Endothelial cell of umbilical vein (primary cell): ENCODE results near the gene PIK3CB. TPM values are rescaled to one million over a fixed set of nuclear protein-coding genes. Genes with fewer than 3 reads are reported as not detected.

Experiments used
- BruUV-seq: library from RNA; stranded (reverse); fragments of 400-500 nt; replicated peaks from 2 replicates; lab custom pipeline; 2021; lab: Mats Ljungman, UMichigan
- CTCF ChIA-PET: fragments of 300-600, 350-600 bp; sonication (Branson Sonifier 250); formaldehyde crosslinking; loops from one replicate; lab custom pipeline; 2021; ENCODE audit warnings: antibody characterized with exemption, inconsistent platforms; lab: Charles Lee
- POLR2A ChIA-PET: fragments of 300-600, 350-600 bp; sonication (Branson Sonifier 250); formaldehyde crosslinking; loops from one replicate; lab custom pipeline; 2021; ENCODE audit warnings: antibody characterized with exemption, inconsistent platforms; lab: Charles Lee
- DNase-seq: peaks from one replicate; pipeline ENCODE4 v3.0.0-alpha.2; 2011; ENCODE audit warnings: low read depth, low spot score
- FAIRE-seq: peaks from 2 replicates; lab custom pipeline; 2011; peaks lifted over from hg19 to GRCh38; lab: Jason Lieb, UNC
- H2AFZ ChIP-seq: 2 replicates; pipeline ENCODE4 v1.6.0; 2012; ENCODE audit warnings: low read depth, low read length, control low read depth, inconsistent platforms
- H3K27ac ChIP-seq: 2 replicates; pipeline ENCODE4 v1.5.1; 2011; ENCODE audit warnings: low read depth, mild to moderate bottlenecking, control low read depth, low read length, moderate library complexity; ENCODE audit not compliant: insufficient read depth
- H3K27me3 ChIP-seq, 2 experiments: 2 replicates each; pipeline versions ENCODE4 v1.6.0 to v1.6.1; 2011; ENCODE audit warnings: low read length in 2 of 2, mixed read lengths in 1 of 2; ENCODE audit not compliant: control insufficient read depth in 2 of 2, insufficient read depth in 2 of 2
- H3K36me3 ChIP-seq, 2 experiments: 2 replicates in 1 of 2; 3 replicates in 1 of 2; pipeline ENCODE4 v1.5.1; 2011; ENCODE audit warnings: low read length in 2 of 2, mild to moderate bottlenecking in 1 of 2, moderate library complexity in 1 of 2; ENCODE audit not compliant: control insufficient read depth in 2 of 2, insufficient read depth in 2 of 2; ENCODE audit errors: extremely low read depth in 1 of 2
- H3K4me1 ChIP-seq: 3 replicates; pipeline ENCODE4 v1.5.1; 2011; ENCODE audit warnings: mild to moderate bottlenecking, low read length; ENCODE audit not compliant: control insufficient read depth, insufficient read depth; ENCODE audit errors: extremely low read depth
- H3K4me2 ChIP-seq: 2 replicates; pipeline ENCODE4 v1.6.1; 2011; ENCODE audit warnings: low read length, control low read depth, mixed read lengths; ENCODE audit not compliant: insufficient read depth
- H3K4me3 ChIP-seq, 3 experiments: fragments of 200-600 bp in 1 of 3; sonication (generic), shearing (Covaris generic) in 1 of 3; replicated peaks in 1 of 3; 2 replicates each; pipeline ENCODE4 v1.5.1; 2011 to 2016; ENCODE audit warnings: control low read depth in 3 of 3, low read length in 3 of 3, mild to moderate bottlenecking in 2 of 3, inconsistent platforms in 1 of 3, low read depth in 1 of 3, moderate library complexity in 1 of 3; ENCODE audit not compliant: insufficient read depth in 1 of 3
- H3K79me2 ChIP-seq: 2 replicates; pipeline ENCODE4 v1.6.0; 2012; ENCODE audit warnings: low read length, inconsistent platforms; ENCODE audit not compliant: control insufficient read depth, insufficient read depth
- H3K9ac ChIP-seq: replicated peaks from 2 replicates; pipeline ENCODE3; 2011; ENCODE audit warnings: low read length, control low read depth; ENCODE audit not compliant: insufficient read depth; ENCODE audit errors: extremely low read depth
- H3K9me1 ChIP-seq: replicated peaks from 3 replicates; pipeline ENCODE4 v1.6.0; 2011; ENCODE audit warnings: mild to moderate bottlenecking, low read length; ENCODE audit not compliant: control insufficient read depth, insufficient read depth; ENCODE audit errors: extremely low read depth
- H3K9me3 ChIP-seq: replicated peaks from 2 replicates; pipeline ENCODE4 v1.5.1; 2012; ENCODE audit warnings: low read length, inconsistent platforms; ENCODE audit not compliant: control insufficient read depth, insufficient read depth
- H4K20me1 ChIP-seq: replicated peaks from 2 replicates; pipeline ENCODE3; 2011; ENCODE audit warnings: mild to moderate bottlenecking, low read length; ENCODE audit not compliant: control insufficient read depth, insufficient read depth; ENCODE audit errors: extremely low read depth
- CTCF ChIP-seq, 2 donors: IDR thresholded peaks; 1 replicate in 1 of 2; 2 replicates in 1 of 2; pipeline ENCODE4 v1.5.1; 2011; ENCODE audit warnings: low read length in 2 of 2, mild to moderate bottlenecking in 2 of 2, moderate library complexity in 2 of 2, control low read depth in 1 of 2, inconsistent platforms in 1 of 2, low read depth in 1 of 2; ENCODE audit not compliant: insufficient read depth in 1 of 2; ENCODE audit errors: extremely low read depth in 1 of 2
- EZH2 ChIP-seq: IDR thresholded peaks from 2 replicates; pipeline ENCODE4 v1.6.1; 2012; ENCODE audit warnings: borderline replicate concordance, low read depth, mild to moderate bottlenecking, moderate library complexity, low read length, inconsistent platforms; ENCODE audit not compliant: severe bottlenecking
- FOS ChIP-seq: IDR thresholded peaks from 2 replicates; pipeline ENCODE4 v1.6.1; 2011; ENCODE audit warnings: mild to moderate bottlenecking, low read length, moderate library complexity, borderline replicate concordance; ENCODE audit not compliant: insufficient read depth
- GATA2 ChIP-seq: IDR thresholded peaks from 2 replicates; pipeline ENCODE4 v1.7.0; 2011; ENCODE audit warnings: low read depth, mild to moderate bottlenecking, moderate library complexity, mixed read lengths, low read length; ENCODE audit not compliant: insufficient read length, insufficient read depth
- JUN ChIP-seq: IDR thresholded peaks from 2 replicates; pipeline ENCODE4 v1.6.1; 2011; ENCODE audit warnings: borderline replicate concordance, low read depth; ENCODE audit not compliant: insufficient read length, insufficient read depth
- MAX ChIP-seq: IDR thresholded peaks from 2 replicates; pipeline ENCODE4 v1.6.1; 2011; ENCODE audit not compliant: insufficient read depth, insufficient read length
- MYC ChIP-seq: IDR thresholded peaks from one replicate; pipeline ENCODE4 v1.6.1; 2011; ENCODE audit warnings: mild to moderate bottlenecking, low read depth, low read length
- POLR2A ChIP-seq: IDR thresholded peaks from 2 replicates; pipeline ENCODE4 v1.6.1; 2012; ENCODE audit warnings: low read depth, mild to moderate bottlenecking, control low read depth, low read length
- POLR2AphosphoS5 ChIP-seq: IDR thresholded peaks from 2 replicates; pipeline ENCODE4 v1.6.1; 2012; ENCODE audit warnings: low read depth, mild to moderate bottlenecking, control low read depth, low read length, moderate library complexity; ENCODE audit not compliant: insufficient read depth
- dilution Hi-C: fragments of 300-500 bp; cut with MboI; formaldehyde crosslinking; loops from one replicate; pipeline ENCODE4 v1.15.0; 2019; ENCODE audit warnings: low sequenced_read_pairs; ENCODE audit not compliant: extremely low pct_ligation_motif_present
- intact Hi-C: fragments of 100-400 bp; cut with micrococcal nuclease; formaldehyde crosslinking; loops from one replicate; pipeline ENCODE4 v1.10.0; 2022
- polyA plus RNA-seq, 4 experiments: library from polyadenylated mRNA; depleted of rRNA in 3 of 4; stranded (reverse) in 3 of 4; unstranded in 1 of 4; fragments of >200 nt; gene quantifications; 2 replicates each; pipeline versions ENCODE4 v1.2.1 to v1.2.3, GENCODE V29; 2011 to 2012; ENCODE audit warnings: missing spikeins in 1 of 4
- total RNA-seq: library from RNA; stranded (reverse); gene quantifications from 2 replicates; pipeline ENCODE4 v1.2.3, GENCODE V29; 2021

The PIK3CB gene
- total and polyA plus RNA-seq, 2 donors (not counting 3 experiments of a cell fraction or from before 2014, with no cell fraction given) = 9.0 to 29.8 TPM

- dilution Hi-C loops (no loop called here), intact Hi-C loops (no loop called here)
- CTCF ChIA-PET = interaction anchor here (0.6 to 1.7 kb wide), 5 partner anchors 7 to 119 kb away, joined by 3 to 13 read pairs (median 3); no protein-coding TSS in a partner anchor
- TF ChIP-seq POLR2A = no peak
- TF ChIP-seq CTCF (IDR thresholded peaks at IDR 0.05; ENCODE audit: extremely low read depth in 1 of 2, insufficient read depth in 1 of 2, low read depth in 1 of 2, low read length in 2 of 2) = no peak
- no peak for TF ChIP-seq FOS
- no peak for TF ChIP-seq MYC
- H3K27ac ChIP-seq = no peak overlapping the region
- no TSS peak for BruUV-seq
- peaks cover 52% of the 10 kb centered on the region for H3K79me2 ChIP-seq
- H3K27me3 ChIP-seq = no peaks in the 10 kb centered on the region
- no peaks in the 10 kb centered on the region for H3K9me1 ChIP-seq
- H3K9me3 ChIP-seq = no peaks in the 10 kb centered on the region
- H3K9ac ChIP-seq = no peak overlapping the region
- POLR2A ChIA-PET = interaction anchor here (0.6 kb wide), 1 partner anchor 122 kb away, joined by 4 read pairs; no protein-coding TSS in a partner anchor
- no peak overlapping the region for H3K4me2 ChIP-seq
- FAIRE-seq (no peak), DNase-seq (no peak)
- H3K4me3 ChIP-seq = no peak overlapping the region
- no peaks in the 10 kb centered on the region for H4K20me1 ChIP-seq
- no peak overlapping the region for H2AFZ ChIP-seq
- peaks cover 4% of the 10 kb centered on the region for H3K4me1 ChIP-seq
- H3K36me3 ChIP-seq = no peaks in the 10 kb centered on the region
These were observed 17.0 kb downstream of the PIK3CB start for GRCh38 chr3:138817695-138818094.

- intact Hi-C loops (no loop called here), dilution Hi-C loops (no loop called here)
- no TSS peak for BruUV-seq
- no peaks in the 10 kb centered on the region for H3K9me3 ChIP-seq
- POLR2A ChIA-PET = no interaction called here
- no peaks in the 10 kb centered on the region for H4K20me1 ChIP-seq
- CTCF ChIA-PET = no interaction called here
- H3K9me1 ChIP-seq = no peaks in the 10 kb centered on the region
- DNase-seq (no peak), FAIRE-seq (no peak)
- H3K27ac ChIP-seq = no peak overlapping the region
- no peak overlapping the region for H3K9ac ChIP-seq
- no peaks in the 10 kb centered on the region for H3K4me1 ChIP-seq
- TF ChIP-seq GATA2 (no peak), FOS (no peak), POLR2A (no peak), EZH2 (no peak), CTCF (IDR thresholded peaks at IDR 0.05; ENCODE audit: extremely low read depth in 1 of 2, insufficient read depth in 1 of 2, low read depth in 1 of 2, low read length in 2 of 2) (no peak), JUN (no peak), MAX (no peak), MYC (no peak), POLR2AphosphoS5 (no peak)
- no peaks in the 10 kb centered on the region for H3K36me3 ChIP-seq
- H2AFZ ChIP-seq = no peak overlapping the region
- H3K79me2 ChIP-seq = peaks cover 37% of the 10 kb centered on the region
- H3K4me3 ChIP-seq = no peak overlapping the region
- H3K27me3 ChIP-seq = no peaks in the 10 kb centered on the region
- H3K4me2 ChIP-seq = no peak overlapping the region
These were observed 21.9 kb downstream of the PIK3CB start for GRCh38 chr3:138812806-138813205.
